GM12878 (cell line): ENCODE data around the gene MROH8.

Source experiments
- EZH2 ChIP-seq: IDR thresholded peaks from 2 replicates; pipeline ENCODE4 v1.6.1; 2012; ENCODE audit warnings: low read depth, mild to moderate bottlenecking, control low read depth, inconsistent platforms, low read length, borderline replicate concordance; ENCODE audit not compliant: control insufficient read depth
- GABPA ChIP-seq: IDR thresholded peaks from 2 replicates; pipeline ENCODE4 v1.6.1; 2014; ENCODE audit warnings: antibody characterized with exemption, low read depth, mild to moderate bottlenecking, inconsistent platforms
- MTA2 ChIP-seq: fragments of 450-650 bp; IDR thresholded peaks from 2 replicates; pipeline ENCODE4 v1.6.1; 2016; ENCODE audit warnings: low read depth, mild to moderate bottlenecking, moderate library complexity
- MYB ChIP-seq: fragments of 150-350 bp; IDR thresholded peaks from 2 replicates; pipeline ENCODE4 v1.6.1; 2014; ENCODE audit warnings: mild to moderate bottlenecking, low read depth, low read length, borderline replicate concordance
- POLR2A ChIP-seq: IDR thresholded peaks from 2 replicates; pipeline ENCODE4 v1.6.1; 2011; ENCODE audit warnings: low read depth, mild to moderate bottlenecking, low read length
- RFX5 ChIP-seq: IDR thresholded peaks from 2 replicates; pipeline ENCODE4 v1.6.1; 2011; ENCODE audit warnings: low read depth, low read length, improper control_type of control experiment
- YY1 ChIP-seq: IDR thresholded peaks from 2 replicates; pipeline ENCODE4 v1.6.1; 2011; ENCODE audit warnings: low read depth, mild to moderate bottlenecking, low read length
- TF ChIP-seq, protein P1 (sequence below), 3 experiments: IDR thresholded peaks in 2 of 3; conservative IDR thresholded peaks in 1 of 3; 2 replicates each; pipeline ENCODE4 v1.5.1; 2011; ENCODE audit warnings: low read depth in 3 of 3, low read length in 3 of 3, mild to moderate bottlenecking in 3 of 3, control low read depth in 2 of 3, moderate library complexity in 2 of 3, inconsistent platforms in 1 of 3, mixed read lengths in 1 of 3; ENCODE audit not compliant: control insufficient read depth in 2 of 3, insufficient read depth in 1 of 3; ENCODE audit errors: extremely low read depth in 1 of 3
- TF ChIP-seq, protein P2 (sequence below): fragments of 450-650 bp; IDR thresholded peaks from 2 replicates; pipeline ENCODE4 v1.6.1; 2017; ENCODE audit warnings: low read depth, mild to moderate bottlenecking, moderate library complexity

DNA sequence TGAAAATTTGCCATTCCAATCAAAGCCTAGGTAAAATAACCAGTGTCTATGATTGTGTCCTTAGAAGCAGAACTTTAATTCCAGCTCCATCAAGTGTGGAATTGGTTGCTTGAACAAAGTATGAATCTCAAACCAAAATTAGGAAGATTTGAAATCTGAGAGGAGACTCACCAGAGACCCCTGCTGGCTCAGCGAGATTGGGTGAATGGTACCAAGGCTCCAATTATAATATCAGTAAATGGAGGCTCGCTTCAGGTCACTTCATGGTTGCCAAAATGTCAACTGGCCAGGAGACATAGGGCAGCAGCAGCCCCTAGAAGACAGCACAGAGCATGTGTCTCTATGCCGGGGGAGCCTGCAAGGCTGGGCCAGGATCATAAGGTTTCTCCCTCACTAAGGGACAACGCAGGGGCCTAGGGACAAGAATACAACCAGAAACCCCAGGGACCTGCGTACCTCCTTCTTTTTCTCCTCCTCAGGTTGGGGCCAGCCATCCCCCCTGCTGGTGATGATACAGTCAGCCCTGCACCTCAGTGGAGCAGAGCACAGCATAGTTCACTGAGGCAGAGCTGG lies 97.5 kb downstream of the MROH8 start:
- no peak for TF ChIP-seq POLR2A
- TF ChIP-seq, protein P1, sequence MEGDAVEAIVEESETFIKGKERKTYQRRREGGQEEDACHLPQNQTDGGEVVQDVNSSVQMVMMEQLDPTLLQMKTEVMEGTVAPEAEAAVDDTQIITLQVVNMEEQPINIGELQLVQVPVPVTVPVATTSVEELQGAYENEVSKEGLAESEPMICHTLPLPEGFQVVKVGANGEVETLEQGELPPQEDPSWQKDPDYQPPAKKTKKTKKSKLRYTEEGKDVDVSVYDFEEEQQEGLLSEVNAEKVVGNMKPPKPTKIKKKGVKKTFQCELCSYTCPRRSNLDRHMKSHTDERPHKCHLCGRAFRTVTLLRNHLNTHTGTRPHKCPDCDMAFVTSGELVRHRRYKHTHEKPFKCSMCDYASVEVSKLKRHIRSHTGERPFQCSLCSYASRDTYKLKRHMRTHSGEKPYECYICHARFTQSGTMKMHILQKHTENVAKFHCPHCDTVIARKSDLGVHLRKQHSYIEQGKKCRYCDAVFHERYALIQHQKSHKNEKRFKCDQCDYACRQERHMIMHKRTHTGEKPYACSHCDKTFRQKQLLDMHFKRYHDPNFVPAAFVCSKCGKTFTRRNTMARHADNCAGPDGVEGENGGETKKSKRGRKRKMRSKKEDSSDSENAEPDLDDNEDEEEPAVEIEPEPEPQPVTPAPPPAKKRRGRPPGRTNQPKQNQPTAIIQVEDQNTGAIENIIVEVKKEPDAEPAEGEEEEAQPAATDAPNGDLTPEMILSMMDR (IDR thresholded peaks at IDR 0.05 in 2 of 3, conservative IDR thresholded peaks at IDR 0.05 in 1 of 3; ENCODE audit: control insufficient read depth in 2 of 3, extremely low read depth in 1 of 3, insufficient read depth in 1 of 3, low read depth in 3 of 3, low read length in 3 of 3): peak; percentile 43 to 65 (median 65)
- TF ChIP-seq MTA2: no peak
- 0 out of 2 replicates have a peak, but pooled peaks have one; percentile 41 for TF ChIP-seq YY1
- TF ChIP-seq, protein P2, sequence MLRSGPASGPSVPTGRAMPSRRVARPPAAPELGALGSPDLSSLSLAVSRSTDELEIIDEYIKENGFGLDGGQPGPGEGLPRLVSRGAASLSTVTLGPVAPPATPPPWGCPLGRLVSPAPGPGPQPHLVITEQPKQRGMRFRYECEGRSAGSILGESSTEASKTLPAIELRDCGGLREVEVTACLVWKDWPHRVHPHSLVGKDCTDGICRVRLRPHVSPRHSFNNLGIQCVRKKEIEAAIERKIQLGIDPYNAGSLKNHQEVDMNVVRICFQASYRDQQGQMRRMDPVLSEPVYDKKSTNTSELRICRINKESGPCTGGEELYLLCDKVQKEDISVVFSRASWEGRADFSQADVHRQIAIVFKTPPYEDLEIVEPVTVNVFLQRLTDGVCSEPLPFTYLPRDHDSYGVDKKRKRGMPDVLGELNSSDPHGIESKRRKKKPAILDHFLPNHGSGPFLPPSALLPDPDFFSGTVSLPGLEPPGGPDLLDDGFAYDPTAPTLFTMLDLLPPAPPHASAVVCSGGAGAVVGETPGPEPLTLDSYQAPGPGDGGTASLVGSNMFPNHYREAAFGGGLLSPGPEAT: no peak
- TF ChIP-seq MYB: no peak
- TF ChIP-seq RFX5: no peak
- no peak for TF ChIP-seq EZH2
- no peak for TF ChIP-seq GABPA
